ENCODE data around the gene GPR141.
A peak's percentile ranks its signal among the peaks of the same experiment; 100 is the strongest.

GPR141 gene

GRCh38 chr7:37735196-37735595 lies 51.6 kb downstream of the GPR141 start:
- Mint-ChIP-seq H3K36me3 (ENCODE audit: low read depth) (no peaks in the 10 kb centered on the region), H3K4me1 (no peaks in the 10 kb centered on the region), H3K9me3 (no peaks in the 10 kb centered on the region), H3K27ac (no peak overlapping the region), H3K27me3 (peaks cover 7% of the 10 kb centered on the region), H3K4me3 (no peak overlapping the region)
- ATAC-seq (no peak), DNase-seq (no peak)

DNA sequence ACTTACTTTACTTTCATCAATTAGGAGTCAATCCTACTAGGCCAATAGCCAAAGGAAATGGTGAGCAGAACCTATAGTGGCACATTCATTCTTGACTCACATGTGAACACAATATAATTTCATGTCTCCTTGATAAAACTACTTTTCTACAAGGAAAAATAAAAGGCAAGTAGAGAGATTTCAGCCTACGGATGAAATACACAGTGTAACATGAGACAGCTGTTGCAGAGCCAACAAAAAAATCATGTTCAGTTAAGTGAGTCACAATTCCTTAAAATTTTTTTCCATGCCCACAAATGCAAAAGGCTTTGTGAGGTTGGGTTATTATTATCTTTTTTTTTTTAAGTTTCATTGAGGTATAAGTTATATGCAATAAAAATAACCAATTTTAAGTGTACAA lies 54.8 kb downstream of the GPR141 start:
- no peak for ATAC-seq
- Mint-ChIP-seq H3K36me3 (ENCODE audit: low read depth) (no peaks in the 10 kb centered on the region), H3K27me3 (peaks cover 1% of the 10 kb centered on the region), H3K9me3 (no peaks in the 10 kb centered on the region), H3K4me3 (no peak overlapping the region), H3K27ac (no peak overlapping the region), H3K4me1 (no peaks in the 10 kb centered on the region)
- no peak for DNase-seq

GRCh38 chr7:37740398-37740797 lies 56.8 kb downstream of the GPR141 start:
- H3K27me3 Mint-ChIP-seq: no peaks in the 10 kb centered on the region
- H3K4me3 Mint-ChIP-seq: no peak overlapping the region
- H3K36me3 Mint-ChIP-seq (ENCODE audit: low read depth): no peaks in the 10 kb centered on the region
- no peaks in the 10 kb centered on the region for H3K9me3 Mint-ChIP-seq
- H3K27ac Mint-ChIP-seq: no peak overlapping the region
- ATAC-seq (no peak), DNase-seq (no peak)
- no peaks in the 10 kb centered on the region for H3K4me1 Mint-ChIP-seq

DNA sequence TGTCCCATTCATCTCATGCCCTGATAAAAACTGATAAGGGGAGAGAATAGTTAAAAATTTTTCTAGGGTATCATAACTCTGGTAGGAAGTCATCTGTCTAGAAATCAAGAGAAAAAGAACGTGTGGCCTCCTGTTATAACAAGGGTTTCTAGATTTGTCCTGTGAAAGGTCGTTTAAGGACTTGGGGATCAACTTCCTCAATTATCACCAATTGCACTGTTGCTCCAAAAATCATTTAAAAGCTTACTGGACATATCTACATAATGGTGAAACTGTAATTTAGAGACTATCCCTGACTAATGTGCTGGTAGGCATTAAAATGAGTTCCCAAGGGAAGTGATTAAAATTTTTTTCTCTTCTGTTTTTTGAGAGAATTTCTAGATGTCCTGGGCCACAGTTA lies 58.2 kb downstream of the GPR141 start:
- DNase-seq (no peak), ATAC-seq (no peak)
- no peak overlapping the region for H3K4me3 Mint-ChIP-seq
- no peaks in the 10 kb centered on the region for H3K4me1 Mint-ChIP-seq
- no peaks in the 10 kb centered on the region for H3K9me3 Mint-ChIP-seq
- no peaks in the 10 kb centered on the region for H3K36me3 Mint-ChIP-seq (ENCODE audit: low read depth)
- no peak overlapping the region for H3K27ac Mint-ChIP-seq
- no peaks in the 10 kb centered on the region for H3K27me3 Mint-ChIP-seq

DNA sequence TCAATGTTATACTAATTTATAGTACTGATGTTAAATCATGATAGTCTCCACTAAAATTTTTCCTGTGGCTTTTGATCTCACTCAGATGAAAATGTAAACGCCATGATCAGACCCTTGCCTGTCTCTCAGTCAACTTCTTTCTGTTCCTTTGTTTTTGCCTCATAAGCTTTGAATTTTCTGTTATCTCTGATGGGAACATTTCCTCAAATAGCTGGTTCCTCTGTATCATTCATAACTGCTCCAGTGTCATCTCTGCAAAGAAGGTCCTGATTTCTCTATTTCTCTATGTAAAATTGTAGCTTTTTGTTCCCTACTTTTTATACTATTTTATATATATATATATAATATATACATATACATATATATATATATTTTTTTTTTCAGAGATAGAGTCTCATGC lies 67.5 kb downstream of the GPR141 start:
- ATAC-seq: no peak
- Mint-ChIP-seq H3K4me1 (no peaks in the 10 kb centered on the region), H3K27ac (no peak overlapping the region), H3K9me3 (no peaks in the 10 kb centered on the region), H3K36me3 (ENCODE audit: low read depth) (no peaks in the 10 kb centered on the region), H3K4me3 (no peak overlapping the region), H3K27me3 (no peaks in the 10 kb centered on the region)
- no peak for DNase-seq

- peaks cover 3% of the 10 kb centered on the region for H3K4me1 Mint-ChIP-seq
- no peaks in the 10 kb centered on the region for H3K9me3 Mint-ChIP-seq
- ATAC-seq (no peak), DNase-seq (no peak)
- no peaks in the 10 kb centered on the region for H3K36me3 Mint-ChIP-seq (ENCODE audit: low read depth)
- H3K27ac Mint-ChIP-seq: no peak overlapping the region
- H3K4me3 Mint-ChIP-seq: no peak overlapping the region
- no peaks in the 10 kb centered on the region for H3K27me3 Mint-ChIP-seq
These were observed 70.0 kb downstream of the GPR141 start for GRCh38 chr7:37753398-37754050.

DNA sequence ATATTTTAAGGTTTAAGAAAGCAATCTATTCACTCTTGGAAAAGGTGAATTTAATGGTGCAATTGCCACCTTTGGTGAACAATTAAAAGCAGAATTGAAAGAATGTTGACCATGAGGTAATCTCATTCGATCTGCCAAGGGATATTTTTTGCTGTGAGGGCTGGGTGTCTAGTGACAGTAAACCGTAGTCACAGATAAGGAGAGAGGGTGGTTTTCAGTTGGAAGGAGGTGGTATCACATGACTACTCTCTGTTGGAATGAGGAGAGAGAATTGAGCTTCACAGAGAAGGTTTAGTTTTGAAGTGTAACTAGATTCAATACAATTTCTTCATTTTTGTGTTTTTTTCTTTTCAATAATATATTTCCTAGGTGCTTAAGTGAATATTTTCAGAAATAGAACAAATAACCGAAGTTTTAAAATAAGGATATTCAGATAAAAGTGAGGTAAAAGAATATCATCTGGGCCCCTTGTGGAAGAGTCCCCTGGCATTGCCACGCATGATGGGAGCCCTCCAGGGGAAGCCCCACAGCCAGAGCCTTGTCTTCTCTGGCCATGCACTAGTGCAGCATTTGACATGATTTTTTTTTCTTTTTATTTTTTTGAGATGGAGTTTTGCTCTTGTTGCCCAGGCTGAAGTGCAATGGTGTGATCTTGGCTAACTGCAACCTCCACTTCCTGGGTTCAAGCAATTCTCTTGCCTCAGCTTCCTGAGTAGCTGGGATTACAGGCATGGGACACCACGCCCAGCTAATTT lies 73.4 kb downstream of the GPR141 start:
- H3K9me3 Mint-ChIP-seq: no peaks in the 10 kb centered on the region
- no peak for ATAC-seq
- no peak overlapping the region for H3K4me3 Mint-ChIP-seq
- no peaks in the 10 kb centered on the region for H3K36me3 Mint-ChIP-seq (ENCODE audit: low read depth)
- no peak for DNase-seq
- H3K4me1 Mint-ChIP-seq: peaks cover 3% of the 10 kb centered on the region
- H3K27ac Mint-ChIP-seq: no peak overlapping the region
- peaks cover 4% of the 10 kb centered on the region for H3K27me3 Mint-ChIP-seq

DNA sequence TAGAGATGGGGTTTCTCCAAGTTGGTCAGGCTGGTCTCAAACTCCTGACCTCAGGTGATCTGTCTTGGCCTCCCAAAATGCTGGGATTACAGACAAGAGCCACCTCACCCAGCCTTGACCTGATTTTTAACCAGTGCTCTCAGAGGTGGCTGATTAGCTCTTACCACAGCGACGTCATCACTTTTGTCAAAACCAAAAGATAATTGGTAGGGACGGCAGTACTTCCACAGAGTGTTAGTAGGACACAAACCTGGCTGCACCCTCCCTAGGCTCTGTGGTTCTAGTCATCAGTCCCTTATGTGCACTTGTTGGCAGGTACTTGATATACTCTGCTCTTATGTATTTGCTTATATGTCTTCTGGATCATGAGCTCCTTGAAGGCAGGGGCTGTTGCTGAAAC lies 74.0 kb downstream of the GPR141 start:
- DNase-seq (no peak), ATAC-seq (no peak)
- peaks cover 3% of the 10 kb centered on the region for H3K4me1 Mint-ChIP-seq
- H3K36me3 Mint-ChIP-seq (ENCODE audit: low read depth): no peaks in the 10 kb centered on the region
- peaks cover 4% of the 10 kb centered on the region for H3K27me3 Mint-ChIP-seq
- no peaks in the 10 kb centered on the region for H3K9me3 Mint-ChIP-seq
- no peak overlapping the region for H3K4me3 Mint-ChIP-seq
- no peak overlapping the region for H3K27ac Mint-ChIP-seq

DNA sequence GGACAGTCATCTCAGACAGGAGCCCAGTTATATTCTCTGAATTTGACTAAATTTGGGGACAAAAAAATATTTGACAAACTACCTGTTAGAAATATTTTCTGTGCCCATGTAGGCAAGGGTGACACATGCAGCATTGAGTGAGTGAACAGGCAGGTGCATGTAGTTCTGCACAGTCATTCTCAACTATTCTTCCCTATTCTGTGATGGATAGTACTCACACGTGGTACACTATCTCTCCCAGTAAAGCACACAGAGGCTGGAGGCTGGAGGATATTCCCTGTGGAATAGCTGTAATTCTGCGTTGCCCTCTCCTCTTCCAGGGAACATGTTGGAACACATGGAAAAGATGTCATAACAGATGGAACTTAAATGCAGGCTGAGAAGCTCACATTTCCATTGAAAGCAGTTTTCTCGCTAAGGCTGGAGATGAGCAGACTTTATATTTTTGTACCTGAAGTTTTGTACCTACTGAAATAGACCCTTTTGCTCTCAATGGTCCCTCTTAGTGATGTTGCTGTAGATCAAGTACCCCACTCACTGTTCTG lies 75.0 kb downstream of the GPR141 start:
- no peak for ATAC-seq
- peaks cover 4% of the 10 kb centered on the region for H3K27me3 Mint-ChIP-seq
- no peak overlapping the region for H3K27ac Mint-ChIP-seq
- H3K4me1 Mint-ChIP-seq: peaks cover 3% of the 10 kb centered on the region
- H3K9me3 Mint-ChIP-seq: no peaks in the 10 kb centered on the region
- H3K36me3 Mint-ChIP-seq (ENCODE audit: low read depth): no peaks in the 10 kb centered on the region
- no peak for DNase-seq
- H3K4me3 Mint-ChIP-seq: no peak overlapping the region

DNA sequence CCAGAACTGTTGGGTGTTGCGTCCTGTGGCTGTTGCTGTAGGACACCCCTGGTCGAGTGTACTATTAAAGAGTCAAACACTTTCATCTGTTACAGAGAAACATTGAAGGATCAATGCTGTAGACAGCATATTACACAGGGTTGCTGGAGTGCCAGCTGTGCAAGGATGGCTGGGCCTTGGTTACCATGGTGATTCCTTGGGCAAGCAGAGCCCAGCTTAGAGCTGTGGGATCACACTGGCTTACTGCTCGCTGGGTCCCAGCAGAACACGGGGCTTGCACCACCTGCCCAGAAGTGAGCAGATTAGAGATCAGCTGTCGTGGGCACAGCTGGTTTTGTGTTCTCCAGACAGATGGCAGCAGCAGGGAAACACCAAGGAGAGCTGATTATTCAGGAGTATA lies 76.0 kb downstream of the GPR141 start:
- Mint-ChIP-seq H3K9me3 (no peaks in the 10 kb centered on the region), H3K4me3 (no peak overlapping the region), H3K27ac (no peak overlapping the region), H3K4me1 (peaks cover 3% of the 10 kb centered on the region), H3K27me3 (peaks cover 4% of the 10 kb centered on the region), H3K36me3 (ENCODE audit: low read depth) (no peaks in the 10 kb centered on the region)
- DNase-seq: no peak
- ATAC-seq: no peak

DNA sequence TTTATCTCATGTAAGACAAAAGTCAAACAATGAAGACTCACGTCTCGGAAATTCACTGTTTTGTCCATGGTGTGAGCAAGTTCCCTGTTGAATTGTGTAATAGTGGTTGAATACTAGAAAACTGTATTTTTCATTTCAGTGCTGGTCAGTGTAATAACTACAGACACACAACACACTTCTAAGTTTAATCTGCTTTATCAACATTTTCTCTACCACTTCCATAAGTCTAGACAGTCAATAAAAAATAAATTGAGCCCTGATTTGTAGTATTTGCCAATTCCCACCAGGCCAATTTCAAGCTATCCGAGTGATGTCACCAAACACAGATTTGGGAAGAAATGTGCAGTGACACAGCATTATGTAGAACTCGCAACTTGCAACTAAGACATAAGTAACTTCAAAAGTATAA lies 81.9 kb downstream of the GPR141 start:
- H3K9me3 Mint-ChIP-seq: no peaks in the 10 kb centered on the region
- no peak for DNase-seq
- no peak overlapping the region for H3K27ac Mint-ChIP-seq
- H3K27me3 Mint-ChIP-seq: peaks cover 2% of the 10 kb centered on the region
- ATAC-seq: no peak
- no peaks in the 10 kb centered on the region for H3K36me3 Mint-ChIP-seq (ENCODE audit: low read depth)
- no peak overlapping the region for H3K4me3 Mint-ChIP-seq
- peaks cover 6% of the 10 kb centered on the region for H3K4me1 Mint-ChIP-seq

GRCh38 chr7:37765872-37766525 lies 82.4 kb downstream of the GPR141 start:
- ATAC-seq (peak; percentile 59), DNase-seq (no peak)
- Mint-ChIP-seq H3K9me3 (no peaks in the 10 kb centered on the region), H3K4me1 (peaks cover 6% of the 10 kb centered on the region), H3K4me3 (no peak overlapping the region), H3K36me3 (ENCODE audit: low read depth) (no peaks in the 10 kb centered on the region), H3K27me3 (no peaks in the 10 kb centered on the region), H3K27ac (no peak overlapping the region)

DNA sequence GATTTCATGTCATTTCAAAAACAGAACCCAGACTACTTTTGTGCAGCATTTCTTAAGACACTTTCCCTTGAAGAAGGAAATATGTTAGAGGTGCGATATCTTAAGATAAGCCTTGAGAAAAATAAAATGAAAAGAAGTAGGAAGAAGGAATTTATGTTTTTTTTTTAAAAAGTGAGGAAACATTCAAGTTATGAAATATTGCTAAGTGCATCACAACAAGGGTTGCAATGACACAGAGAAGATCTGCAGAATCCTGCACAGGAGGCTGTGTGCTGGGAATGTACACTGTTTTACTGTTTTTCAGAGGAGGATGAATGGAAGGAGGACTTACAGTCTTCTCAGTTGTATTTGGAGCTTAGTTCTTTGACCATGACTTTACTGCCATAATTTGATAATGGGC lies 85.0 kb downstream of the GPR141 start:
- Mint-ChIP-seq H3K36me3 (ENCODE audit: low read depth) (no peaks in the 10 kb centered on the region), H3K4me3 (no peak overlapping the region), H3K27ac (no peak overlapping the region), H3K4me1 (peaks cover 6% of the 10 kb centered on the region), H3K9me3 (no peaks in the 10 kb centered on the region), H3K27me3 (peaks cover 2% of the 10 kb centered on the region)
- ATAC-seq: no peak
- DNase-seq: no peak

GRCh38 chr7:37769291-37769690 lies 85.7 kb downstream of the GPR141 start:
- H3K27ac Mint-ChIP-seq: no peak overlapping the region
- no peak for DNase-seq
- no peak for ATAC-seq

DNA sequence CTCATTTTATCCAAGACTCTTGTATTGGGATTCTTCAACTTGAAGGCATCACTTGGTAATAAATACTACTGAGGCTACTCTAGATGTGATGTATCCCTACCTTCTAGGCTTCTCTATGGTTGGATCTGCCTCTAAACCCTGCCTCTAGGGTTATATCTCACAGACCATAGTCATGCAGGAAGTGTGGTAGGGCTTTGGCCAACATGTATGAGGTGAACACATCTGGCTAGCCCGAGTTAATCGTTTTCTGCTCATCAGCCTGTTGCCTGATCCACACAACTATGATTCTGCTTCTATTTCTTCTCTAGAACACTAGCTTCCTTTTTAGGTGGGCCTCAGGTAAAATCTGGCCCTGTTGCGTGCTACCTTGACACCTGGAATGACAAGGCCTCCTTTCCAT lies 86.2 kb downstream of the GPR141 start:
- Mint-ChIP-seq H3K36me3 (ENCODE audit: low read depth) (no peaks in the 10 kb centered on the region), H3K9me3 (no peaks in the 10 kb centered on the region), H3K4me3 (no peak overlapping the region), H3K27me3 (peaks cover 2% of the 10 kb centered on the region), H3K27ac (no peak overlapping the region), H3K4me1 (peaks cover 6% of the 10 kb centered on the region)
- DNase-seq (no peak), ATAC-seq (no peak)

More at GRCh38 chr7:37769291-37769690, 85.7 kb downstream of the GPR141 start:
- H3K4me1 Mint-ChIP-seq: peaks cover 6% of the 10 kb centered on the region
- H3K9me3 Mint-ChIP-seq: no peaks in the 10 kb centered on the region
- peaks cover 2% of the 10 kb centered on the region for H3K27me3 Mint-ChIP-seq
- no peaks in the 10 kb centered on the region for H3K36me3 Mint-ChIP-seq (ENCODE audit: low read depth)
- H3K4me3 Mint-ChIP-seq: no peak overlapping the region
